ENCODE measurements around the gene MAP3K13.

The MAP3K13 gene

DNA sequence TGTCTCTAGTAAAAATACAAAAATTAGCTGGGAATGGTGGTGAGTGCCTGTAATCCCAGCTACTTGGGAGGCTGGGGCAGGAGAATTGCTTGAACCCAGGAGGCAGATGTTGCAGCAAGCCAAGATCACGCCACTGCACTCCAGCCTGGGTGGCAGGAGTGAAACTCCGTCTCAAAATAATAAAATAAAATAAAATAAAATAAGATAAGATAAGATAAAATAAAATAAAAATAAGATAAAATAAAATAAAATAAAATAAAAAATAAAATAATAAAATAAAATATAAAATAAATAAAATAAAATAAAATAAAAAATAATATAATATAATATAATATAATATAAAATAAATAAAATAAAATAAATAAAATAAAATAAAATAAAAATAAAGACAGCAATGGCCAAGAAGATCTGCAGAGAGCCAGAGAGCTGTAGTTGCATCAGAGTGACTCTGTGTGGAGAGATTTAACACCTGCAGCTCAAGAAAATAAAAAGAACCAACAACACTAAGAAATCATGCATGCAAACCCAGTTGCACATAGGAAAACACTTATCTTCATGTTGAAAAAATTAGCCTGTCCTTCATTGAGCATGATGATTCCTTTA is 163.5 kb downstream of the MAP3K13 start:
- no peak for DNase-seq (ENCODE audit: extremely low spot score)
- POLR2A ChIA-PET = no interaction called here
- TF ChIP-seq, protein P1, sequence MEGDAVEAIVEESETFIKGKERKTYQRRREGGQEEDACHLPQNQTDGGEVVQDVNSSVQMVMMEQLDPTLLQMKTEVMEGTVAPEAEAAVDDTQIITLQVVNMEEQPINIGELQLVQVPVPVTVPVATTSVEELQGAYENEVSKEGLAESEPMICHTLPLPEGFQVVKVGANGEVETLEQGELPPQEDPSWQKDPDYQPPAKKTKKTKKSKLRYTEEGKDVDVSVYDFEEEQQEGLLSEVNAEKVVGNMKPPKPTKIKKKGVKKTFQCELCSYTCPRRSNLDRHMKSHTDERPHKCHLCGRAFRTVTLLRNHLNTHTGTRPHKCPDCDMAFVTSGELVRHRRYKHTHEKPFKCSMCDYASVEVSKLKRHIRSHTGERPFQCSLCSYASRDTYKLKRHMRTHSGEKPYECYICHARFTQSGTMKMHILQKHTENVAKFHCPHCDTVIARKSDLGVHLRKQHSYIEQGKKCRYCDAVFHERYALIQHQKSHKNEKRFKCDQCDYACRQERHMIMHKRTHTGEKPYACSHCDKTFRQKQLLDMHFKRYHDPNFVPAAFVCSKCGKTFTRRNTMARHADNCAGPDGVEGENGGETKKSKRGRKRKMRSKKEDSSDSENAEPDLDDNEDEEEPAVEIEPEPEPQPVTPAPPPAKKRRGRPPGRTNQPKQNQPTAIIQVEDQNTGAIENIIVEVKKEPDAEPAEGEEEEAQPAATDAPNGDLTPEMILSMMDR (IDR thresholded peaks at IDR 0.05; ENCODE audit: control extremely low read depth, extremely low read depth, low read depth, missing control alignments) = no peak
- CTCF ChIA-PET = interaction anchor here (0.7 kb wide), 1 partner anchor 33 kb away, joined by 3 read pairs; no protein-coding TSS in a partner anchor

DNA sequence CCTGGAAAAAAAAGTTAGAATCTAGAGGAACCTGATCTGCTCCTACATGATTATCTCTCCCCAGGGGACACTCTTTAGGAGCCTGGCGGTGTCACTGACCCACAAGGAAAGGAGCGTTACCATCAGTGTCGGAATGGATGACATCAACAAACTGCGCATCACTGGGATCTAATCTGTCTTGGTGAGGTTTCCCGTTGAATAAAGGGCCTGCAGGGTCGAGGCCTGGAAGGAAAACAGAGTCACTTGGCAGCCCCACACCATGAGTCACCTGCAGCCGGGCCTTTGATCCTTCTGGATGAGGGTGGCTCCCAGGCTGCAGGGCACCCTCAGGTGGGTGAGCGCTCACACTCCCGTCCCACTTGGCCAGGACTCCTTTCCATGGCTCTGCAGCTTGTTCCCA is 164.4 kb downstream of the MAP3K13 start:
- DNase-seq (ENCODE audit: extremely low spot score) = no peak
- TF ChIP-seq, protein P1 (IDR thresholded peaks at IDR 0.05; ENCODE audit: control extremely low read depth, extremely low read depth, low read depth, missing control alignments) = no peak
- ChIA-PET CTCF (no interaction called here), POLR2A (no interaction called here)

DNA sequence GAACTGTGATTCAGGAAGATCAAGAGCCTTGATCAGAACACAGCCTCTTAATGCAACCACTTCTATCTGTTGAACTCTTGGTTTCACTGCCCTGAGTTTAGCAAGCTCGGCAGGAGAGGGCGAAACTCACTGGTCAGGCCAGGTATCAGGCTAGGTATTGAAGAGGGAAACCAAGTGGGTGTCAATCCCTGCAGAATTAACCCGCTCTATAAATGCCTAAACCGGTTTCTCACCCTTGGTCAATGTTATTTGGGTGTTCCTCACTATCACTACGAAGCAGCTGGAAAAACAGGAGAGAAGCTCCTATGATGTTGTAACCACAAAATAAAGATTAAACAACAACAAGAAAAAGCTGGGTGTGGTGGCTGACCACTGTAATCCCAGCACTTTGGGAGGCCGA is 165.6 kb downstream of the MAP3K13 start:
- no peak for DNase-seq (ENCODE audit: extremely low spot score)
- TF ChIP-seq, protein P1 (IDR thresholded peaks at IDR 0.05; ENCODE audit: control extremely low read depth, extremely low read depth, low read depth, missing control alignments) = no peak
- POLR2A ChIA-PET = interaction anchor here (0.8 kb wide), 1 partner anchor 30 kb away, joined by 4 read pairs; the partner anchor contains the start of gene TMEM41A
- CTCF ChIA-PET = interaction anchor here (1.0 kb wide), 2 partner anchors 9 to 30 kb away, joined by 3 to 4 read pairs; no protein-coding TSS in a partner anchor

DNA sequence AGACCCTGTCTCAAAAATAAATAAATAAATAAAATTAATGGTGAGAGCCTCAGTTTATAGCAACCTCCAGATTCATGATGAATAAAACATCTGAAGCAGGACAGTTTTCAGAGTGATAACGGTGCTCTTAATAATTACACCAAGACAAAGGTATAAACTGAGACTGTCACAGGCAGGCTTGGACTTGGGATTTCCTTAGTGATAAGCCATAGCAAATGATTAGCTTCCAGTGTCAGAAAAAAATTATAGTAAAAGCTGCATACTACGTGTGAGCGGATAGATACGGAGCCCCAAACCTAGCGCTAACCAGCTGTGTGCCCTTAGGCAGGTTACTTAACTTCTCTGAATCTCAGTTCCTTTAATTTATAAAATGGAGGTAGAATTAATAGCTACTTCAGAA is 167.9 kb downstream of the MAP3K13 start:
- ChIA-PET CTCF (interaction anchor here (1.1 to 2.1 kb wide), 4 partner anchors 9 to 28 kb away, joined by 3 to 7 read pairs (median 6); no protein-coding TSS in a partner anchor), POLR2A (interaction anchor here (0.6 kb wide), 1 partner anchor 18 kb away, joined by 3 read pairs; no protein-coding TSS in a partner anchor)
- no peak for DNase-seq (ENCODE audit: extremely low spot score)
- TF ChIP-seq, protein P1 (IDR thresholded peaks at IDR 0.05; ENCODE audit: control extremely low read depth, extremely low read depth, low read depth, missing control alignments) = no peak

DNA sequence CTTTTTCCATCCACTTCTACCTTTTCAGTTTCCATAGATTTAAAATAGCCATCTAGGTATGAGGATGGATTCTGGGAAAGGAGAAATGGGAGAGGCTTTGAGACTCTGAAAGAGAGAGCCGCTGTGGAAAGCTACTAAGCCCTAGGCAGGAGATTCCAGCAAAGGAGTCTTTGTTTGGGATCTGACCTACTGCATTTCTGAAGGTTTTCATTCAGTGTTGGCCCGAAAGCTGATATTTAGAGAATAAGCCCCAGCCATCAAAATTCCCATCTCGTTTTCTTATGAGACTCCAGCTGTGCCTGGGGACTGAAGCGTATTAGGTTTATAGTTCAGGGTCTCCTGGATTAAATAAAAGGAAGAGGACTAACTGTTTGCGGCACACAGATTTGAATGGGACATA is 170.0 kb downstream of the MAP3K13 start:
- TF ChIP-seq, protein P1 (IDR thresholded peaks at IDR 0.05; ENCODE audit: control extremely low read depth, extremely low read depth, low read depth, missing control alignments) = no peak
- no peak for DNase-seq (ENCODE audit: extremely low spot score)
- POLR2A ChIA-PET = no interaction called here
- CTCF ChIA-PET = interaction anchor here (1.5 to 3.0 kb wide), 3 partner anchors 14 to 42 kb away, joined by 3 to 8 read pairs (median 8); no protein-coding TSS in a partner anchor

DNA sequence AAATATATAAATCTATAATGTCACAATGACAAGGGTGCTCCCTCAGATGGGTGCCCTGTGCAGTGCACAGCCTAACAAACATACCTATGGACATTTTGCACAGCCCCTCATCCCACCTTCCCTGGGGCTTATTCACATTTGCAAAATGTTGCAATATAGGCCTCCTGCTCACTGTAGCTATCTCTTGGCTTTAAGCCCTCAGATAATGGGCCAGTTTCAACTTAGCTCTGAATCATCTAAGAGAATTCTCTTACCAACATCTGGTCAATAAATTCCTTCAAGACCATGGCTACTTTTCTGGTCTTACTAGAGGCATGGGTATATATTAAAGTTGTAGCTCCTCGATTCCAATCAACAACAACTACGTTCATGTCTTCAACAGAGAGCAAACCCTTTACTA is 171.6 kb downstream of the MAP3K13 start:
- TF ChIP-seq, protein P1 (IDR thresholded peaks at IDR 0.05; ENCODE audit: control extremely low read depth, extremely low read depth, low read depth, missing control alignments) = no peak
- POLR2A ChIA-PET = no interaction called here
- CTCF ChIA-PET = interaction anchor here (1.5 to 3.0 kb wide), 4 partner anchors 10 to 41 kb away, joined by 4 to 8 read pairs (median 6); no protein-coding TSS in a partner anchor
- DNase-seq (ENCODE audit: extremely low spot score) = no peak

All from GM10248 (cell line).